ENCODE measurements around the gene EPM2A.

- TF ChIP-seq EZH2 (IDR thresholded peaks at IDR 0.05; ENCODE audit: borderline replicate concordance, low read depth, low read length, severe bottlenecking) (no peak), POLR2AphosphoS5 (IDR thresholded peaks at IDR 0.05; ENCODE audit: insufficient read depth, low read depth, low read length) (no peak), FOS (IDR thresholded peaks at IDR 0.05; ENCODE audit: borderline replicate concordance, insufficient read depth, low read length) (no peak), CTCF (IDR thresholded peaks at IDR 0.05; ENCODE audit: extremely low read depth in 1 of 2, insufficient read depth in 1 of 2, low read depth in 1 of 2, low read length in 2 of 2) (no peak), JUN (IDR thresholded peaks at IDR 0.05; ENCODE audit: borderline replicate concordance, insufficient read depth, insufficient read length, low read depth) (no peak), MYC (IDR thresholded peaks at IDR 0.05; ENCODE audit: low read depth, low read length) (no peak), POLR2A (IDR thresholded peaks at IDR 0.05; ENCODE audit: low read depth, low read length) (no peak), GATA2 (IDR thresholded peaks at IDR 0.05; ENCODE audit: insufficient read depth, insufficient read length, low read depth, low read length) (no peak)
These were observed 87.2 kb downstream of the EPM2A start for GRCh38 chr6:145648149-145648548.
